CD14-positive monocyte (primary cell): ENCODE data around the gene MPPED1. TPM values are rescaled to one million over a fixed set of nuclear protein-coding genes. Genes with fewer than 3 reads are reported as not detected.

ENCODE experiments used
- DNase-seq, 3 donors: peaks; one replicate each; pipeline ENCODE4 v3.0.0-alpha.2; 2011 to 2022
- H2AFZ ChIP-seq: 2 replicates; pipeline ENCODE4 v1.6.0; 2012; ENCODE audit warnings: mild to moderate bottlenecking, low read depth, low read length, inconsistent platforms; ENCODE audit not compliant: insufficient read depth, poor library complexity, severe bottlenecking
- H3K27ac ChIP-seq, 2 donors: 1 replicate in 1 of 2; 2 replicates in 1 of 2; pipeline ENCODE4 v1.5.1; 2012 to 2013; ENCODE audit warnings: low read length in 2 of 2, control low read depth in 1 of 2, inconsistent platforms in 1 of 2, low read depth in 1 of 2, mild to moderate bottlenecking in 1 of 2
- H3K27me3 ChIP-seq, 2 donors: one replicate each; pipeline versions ENCODE4 v1.6.0 to v1.6.1; 2011 to 2013; ENCODE audit warnings: low read length in 2 of 2; ENCODE audit not compliant: control insufficient read depth in 2 of 2, insufficient read depth in 2 of 2
- H3K36me3 ChIP-seq, 2 donors: replicated peaks in 1 of 2; 1 replicate in 1 of 2; 2 replicates in 1 of 2; pipeline versions ENCODE4 v1.5.1 to v1.6.1; 2012 to 2013; ENCODE audit warnings: low read length in 2 of 2, control low read depth in 1 of 2, inconsistent platforms in 1 of 2, mild to moderate bottlenecking in 1 of 2; ENCODE audit not compliant: insufficient read depth in 2 of 2, control insufficient read depth in 1 of 2
- H3K4me1 ChIP-seq, 2 donors: 1 replicate in 1 of 2; 2 replicates in 1 of 2; pipeline versions ENCODE4 v1.5.1 to v1.6.1; 2012 to 2013; ENCODE audit warnings: low read length in 2 of 2, control low read depth in 1 of 2, inconsistent platforms in 1 of 2, mild to moderate bottlenecking in 1 of 2, moderate library complexity in 1 of 2; ENCODE audit not compliant: insufficient read depth in 2 of 2, control insufficient read depth in 1 of 2
- H3K4me2 ChIP-seq: replicated peaks from 2 replicates; pipeline ENCODE3; 2012; ENCODE audit warnings: low read length, moderate library complexity, mild to moderate bottlenecking; ENCODE audit not compliant: poor library complexity, severe bottlenecking; ENCODE audit errors: extremely low read depth
- H3K4me3 ChIP-seq, 3 experiments: fragments of 200-600 bp in 1 of 3; sonication (generic) in 1 of 3; replicated peaks in 1 of 3; 1 replicate in 2 of 3; 2 replicates in 1 of 3; pipeline ENCODE4 v1.5.1; 2011 to 2013; ENCODE audit warnings: low read length in 3 of 3, mild to moderate bottlenecking in 3 of 3, control low read depth in 2 of 3, low read depth in 2 of 3, inconsistent platforms in 1 of 3, moderate library complexity in 1 of 3
- H3K79me2 ChIP-seq: 2 replicates; pipeline ENCODE4 v1.6.0; 2012; ENCODE audit warnings: mild to moderate bottlenecking, control low read depth, inconsistent platforms, low read length, moderate library complexity; ENCODE audit not compliant: insufficient read depth
- H3K9ac ChIP-seq: 2 replicates; pipeline ENCODE4 v1.6.0; 2017; ENCODE audit warnings: low read length, mild to moderate bottlenecking; ENCODE audit not compliant: insufficient read depth, poor library complexity, severe bottlenecking
- H3K9me3 ChIP-seq, 2 donors: replicated peaks in 1 of 2; 1 replicate in 1 of 2; 2 replicates in 1 of 2; pipeline versions ENCODE4 v1.5.1 to v1.6.1; 2012 to 2013; ENCODE audit warnings: low read length in 2 of 2, control low read depth in 1 of 2; ENCODE audit not compliant: control insufficient read depth in 1 of 2, insufficient read depth in 1 of 2
- H4K20me1 ChIP-seq: 2 replicates; pipeline ENCODE4 v1.6.0; 2012; ENCODE audit warnings: mild to moderate bottlenecking, low read length, control low read depth, moderate library complexity; ENCODE audit not compliant: insufficient read depth
- H3K27ac Mint-ChIP-seq, 7 donors: one replicate each; pipeline ENCODE4 v1.8.0; 2020; ENCODE audit warnings: mild to moderate bottlenecking in 7 of 7, mixed read lengths in 7 of 7, moderate library complexity in 6 of 7, inconsistent platforms in 2 of 7
- H3K27me3 Mint-ChIP-seq, 3 donors: one replicate each; pipeline ENCODE4 v1.8.0; 2021 to 2022; ENCODE audit warnings: low read depth in 3 of 3, mild to moderate bottlenecking in 3 of 3, mixed read lengths in 3 of 3, moderate library complexity in 3 of 3, inconsistent platforms in 1 of 3
- H3K36me3 Mint-ChIP-seq, 2 donors: one replicate each; pipeline ENCODE4 v1.8.0; 2020; ENCODE audit warnings: mixed read lengths in 2 of 2, inconsistent platforms in 1 of 2, mild to moderate bottlenecking in 1 of 2
- H3K4me1 Mint-ChIP-seq: one replicate; pipeline ENCODE4 v1.8.0; 2020; ENCODE audit warnings: mild to moderate bottlenecking, mixed read lengths
- H3K4me3 Mint-ChIP-seq, 2 donors: one replicate each; pipeline ENCODE4 v1.8.0; 2020; ENCODE audit warnings: mild to moderate bottlenecking in 2 of 2, mixed read lengths in 2 of 2, moderate library complexity in 1 of 2
- H3K9me3 Mint-ChIP-seq, 7 donors: one replicate each; pipeline ENCODE4 v1.8.0; 2020 to 2022; ENCODE audit warnings: mixed read lengths in 7 of 7, mild to moderate bottlenecking in 6 of 7, moderate library complexity in 6 of 7, inconsistent platforms in 2 of 7
- WGBS: methylation state at CpG from one replicate; pipeline ENCODE4 v1.1.5; 2013; ENCODE audit warnings: missing lambda C conversion rate; ENCODE audit not compliant: insufficient coverage; 5-methylcytosine and 5-hydroxymethylcytosine counted together
- intact Hi-C, 2 donors: fragments of 100-400 bp; cut with micrococcal nuclease; formaldehyde crosslinking; loops; one replicate each; pipeline versions ENCODE4 v1.15.0 to v1.15.1; 2023
- polyA plus RNA-seq, 3 donors: library from polyadenylated mRNA; depleted of rRNA in 1 of 3; unstranded in 2 of 3; stranded (reverse) in 1 of 3; fragments of 300-500 nt in 2 of 3; fragments of >200 nt in 1 of 3; fragmentation: Illumina TruSeq in 2 of 3; gene quantifications; 1 replicate in 2 of 3; 2 replicates in 1 of 3; pipeline ENCODE4 v1.2.3, GENCODE V29; 2012 to 2021
- TF ChIP-seq, protein P1 (sequence below): fragments of 200-600 bp; IDR thresholded peaks from one replicate; pipeline ENCODE4 v1.8.0; 2022; ENCODE audit warnings: antibody characterized with exemption, mild to moderate bottlenecking

Gene MPPED1
- polyA plus RNA-seq, 3 donors, result not detected

DNA sequence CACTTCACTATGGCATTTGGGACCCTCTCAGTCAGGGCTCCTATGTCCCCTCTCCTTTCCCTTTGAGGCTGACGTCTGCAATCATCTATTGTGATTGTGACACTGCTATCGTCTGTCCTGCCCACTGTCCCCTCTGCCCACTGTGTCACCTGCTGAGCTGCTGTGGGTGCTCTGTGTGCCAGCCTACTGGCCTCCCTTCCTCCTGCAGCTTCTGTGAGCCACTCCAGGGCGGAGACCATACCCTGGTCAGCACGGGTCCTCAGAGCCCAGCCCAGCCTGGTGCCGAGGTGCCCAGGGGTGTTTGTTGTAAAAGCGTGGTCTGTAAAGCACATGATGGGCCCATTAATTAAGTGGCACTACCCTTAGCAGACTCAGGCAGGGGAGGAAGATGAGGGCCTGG, 29.4 kb downstream of the MPPED1 start:
- no peaks in the 10 kb centered on the region for H3K36me3 Mint-ChIP-seq
- H3K4me2 ChIP-seq, result no peak overlapping the region
- H3K4me1 Mint-ChIP-seq, result no peaks in the 10 kb centered on the region
- H3K9me3 Mint-ChIP-seq, result no peaks in the 10 kb centered on the region
- H3K9ac ChIP-seq, result no peak overlapping the region
- no peak overlapping the region for H3K4me3 Mint-ChIP-seq
- no peak overlapping the region for H3K4me3 ChIP-seq
- H3K27me3 Mint-ChIP-seq, result peaks cover 3 to 20% (median 3%) of the 10 kb centered on the region in 3 donors
- H3K36me3 ChIP-seq, result no peaks in the 10 kb centered on the region
- 58% methylated on average over 2 of the region's 6 CpGs for WGBS
- H3K4me1 ChIP-seq, result no peaks in the 10 kb centered on the region
- no peak for DNase-seq
- H3K27ac Mint-ChIP-seq, result peak overlapping the region in 1 of 7 donors; percentile 20
- no peak overlapping the region for H3K27ac ChIP-seq
- H3K27me3 ChIP-seq, result no peaks in the 10 kb centered on the region
- H2AFZ ChIP-seq, result no peak overlapping the region
- H3K79me2 ChIP-seq, result no peaks in the 10 kb centered on the region
- no peaks in the 10 kb centered on the region for H4K20me1 ChIP-seq
- TF ChIP-seq, protein P1, sequence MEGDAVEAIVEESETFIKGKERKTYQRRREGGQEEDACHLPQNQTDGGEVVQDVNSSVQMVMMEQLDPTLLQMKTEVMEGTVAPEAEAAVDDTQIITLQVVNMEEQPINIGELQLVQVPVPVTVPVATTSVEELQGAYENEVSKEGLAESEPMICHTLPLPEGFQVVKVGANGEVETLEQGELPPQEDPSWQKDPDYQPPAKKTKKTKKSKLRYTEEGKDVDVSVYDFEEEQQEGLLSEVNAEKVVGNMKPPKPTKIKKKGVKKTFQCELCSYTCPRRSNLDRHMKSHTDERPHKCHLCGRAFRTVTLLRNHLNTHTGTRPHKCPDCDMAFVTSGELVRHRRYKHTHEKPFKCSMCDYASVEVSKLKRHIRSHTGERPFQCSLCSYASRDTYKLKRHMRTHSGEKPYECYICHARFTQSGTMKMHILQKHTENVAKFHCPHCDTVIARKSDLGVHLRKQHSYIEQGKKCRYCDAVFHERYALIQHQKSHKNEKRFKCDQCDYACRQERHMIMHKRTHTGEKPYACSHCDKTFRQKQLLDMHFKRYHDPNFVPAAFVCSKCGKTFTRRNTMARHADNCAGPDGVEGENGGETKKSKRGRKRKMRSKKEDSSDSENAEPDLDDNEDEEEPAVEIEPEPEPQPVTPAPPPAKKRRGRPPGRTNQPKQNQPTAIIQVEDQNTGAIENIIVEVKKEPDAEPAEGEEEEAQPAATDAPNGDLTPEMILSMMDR, result no peak
- no peaks in the 10 kb centered on the region for H3K9me3 ChIP-seq
- intact Hi-C loops, result no loop called here

DNA sequence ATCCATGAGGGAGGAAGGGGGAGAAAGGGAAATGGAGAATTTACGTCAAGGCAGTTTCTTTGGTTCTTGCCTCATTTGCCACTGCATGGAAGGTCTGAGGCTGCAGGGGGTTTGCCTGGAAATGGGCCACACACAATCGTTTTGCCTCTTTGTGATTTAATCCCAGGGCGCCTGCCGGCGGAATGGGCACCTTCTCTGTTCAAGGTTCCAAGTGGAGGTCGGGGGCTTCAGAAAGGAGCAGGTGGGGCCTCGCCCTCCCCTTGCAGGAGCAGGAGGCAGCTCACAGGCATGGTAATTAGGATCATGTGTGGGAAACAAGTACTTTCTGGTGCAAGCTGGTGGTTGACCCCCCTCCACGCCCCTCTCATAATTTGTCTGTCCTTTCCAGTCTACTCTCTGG, 29.9 kb downstream of the MPPED1 start:
- no peak overlapping the region for H3K9ac ChIP-seq
- H3K36me3 Mint-ChIP-seq, result no peaks in the 10 kb centered on the region
- no peaks in the 10 kb centered on the region for H3K4me1 Mint-ChIP-seq
- no peaks in the 10 kb centered on the region for H3K79me2 ChIP-seq
- H3K27me3 ChIP-seq, result peaks cover 0 to under 1% of the 10 kb centered on the region in 2 donors
- no peak overlapping the region for H3K4me3 ChIP-seq
- no peak overlapping the region for H3K4me3 Mint-ChIP-seq
- H3K9me3 ChIP-seq, result no peaks in the 10 kb centered on the region
- no peak overlapping the region for H3K4me2 ChIP-seq
- H3K9me3 Mint-ChIP-seq, result no peaks in the 10 kb centered on the region
- H3K27ac Mint-ChIP-seq, result no peak overlapping the region
- intact Hi-C loops, result no loop called here
- no peak overlapping the region for H2AFZ ChIP-seq
- 72% methylated on average over 7 of the region's 8 CpGs for WGBS
- H3K27me3 Mint-ChIP-seq, result peaks cover 5 to 20% (median 6%) of the 10 kb centered on the region in 3 donors
- no peaks in the 10 kb centered on the region for H3K4me1 ChIP-seq
- H3K36me3 ChIP-seq, result no peaks in the 10 kb centered on the region
- no peak overlapping the region for H3K27ac ChIP-seq
- no peaks in the 10 kb centered on the region for H4K20me1 ChIP-seq
- no peak for DNase-seq
- TF ChIP-seq, protein P1, result no peak
